Measurements from ENCODE around the gene PPP1R1A.

PPP1R1A gene

GRCh38 chr12:54628186-54628846 lies 39.9 kb upstream of the PPP1R1A start:
- H3K36me3 ChIP-seq, result no peaks in the 10 kb centered on the region
- DNase-seq, result no peak
- no peak for TF ChIP-seq CTCF (IDR thresholded peaks at IDR 0.05; ENCODE audit: low read depth, low read length)
- no peaks in the 10 kb centered on the region for H3K4me1 ChIP-seq
- H3K27me3 ChIP-seq, result peaks cover 3% of the 10 kb centered on the region; the same call in 1 of the 2 replicates
- H3K4me3 ChIP-seq (ENCODE audit: low read depth, low read length), result no peak overlapping the region
- no peaks in the 10 kb centered on the region for H3K9me3 ChIP-seq

GRCh38 chr12:54627304-54627703 lies 38.8 kb upstream of the PPP1R1A start:
- Histone ChIP-seq H3K9me3 (no peaks in the 10 kb centered on the region), H3K4me3 (ENCODE audit: low read depth, low read length) (no peak overlapping the region), H3K36me3 (no peaks in the 10 kb centered on the region)

GRCh38 chr12:54625598-54625997 lies 37.1 kb upstream of the PPP1R1A start:
- Histone ChIP-seq H3K27me3 (peaks cover 6% of the 10 kb centered on the region), H3K4me3 (ENCODE audit: low read depth, low read length) (no peak overlapping the region), H3K9me3 (no peaks in the 10 kb centered on the region), H3K4me1 (no peaks in the 10 kb centered on the region), H3K36me3 (no peaks in the 10 kb centered on the region)
- TF ChIP-seq CTCF (IDR thresholded peaks at IDR 0.05; ENCODE audit: low read depth, low read length), result no peak
- no peak for DNase-seq

More at GRCh38 chr12:54627304-54627703, 38.8 kb upstream of the PPP1R1A start:
- DNase-seq, result no peak
- no peak for TF ChIP-seq CTCF (IDR thresholded peaks at IDR 0.05; ENCODE audit: low read depth, low read length)
- Histone ChIP-seq H3K4me1 (no peaks in the 10 kb centered on the region), H3K27me3 (no peaks in the 10 kb centered on the region)

GRCh38 chr12:54624315-54625279 lies 36.1 kb upstream of the PPP1R1A start:
- H3K4me1 ChIP-seq, result no peaks in the 10 kb centered on the region
- no peaks in the 10 kb centered on the region for H3K36me3 ChIP-seq
- no peak for DNase-seq
- H3K4me3 ChIP-seq (ENCODE audit: low read depth, low read length), result no peak overlapping the region
- TF ChIP-seq CTCF (IDR thresholded peaks at IDR 0.05; ENCODE audit: low read depth, low read length), result no peak
- peaks cover 10% of the 10 kb centered on the region for H3K27me3 ChIP-seq
- H3K9me3 ChIP-seq, result no peaks in the 10 kb centered on the region

GRCh38 chr12:54622463-54623183 lies 34.2 kb upstream of the PPP1R1A start:
- TF ChIP-seq CTCF (IDR thresholded peaks at IDR 0.05; ENCODE audit: low read depth, low read length), result peak; percentile 32; the same call in 1 of the 2 replicates
- Histone ChIP-seq H3K27me3 (peaks cover 10% of the 10 kb centered on the region), H3K9me3 (no peaks in the 10 kb centered on the region), H3K4me1 (no peaks in the 10 kb centered on the region), H3K4me3 (ENCODE audit: low read depth, low read length) (no peak overlapping the region), H3K36me3 (no peaks in the 10 kb centered on the region)
- DNase-seq, result no peak
